PC-9 (cell line): ENCODE data around the gene LY6G5B. TPM values are rescaled to one million over a fixed set of nuclear protein-coding genes. Genes with fewer than 3 reads are reported as not detected.
"Not testable (repeated sequence)": the region's sequence is repeated elsewhere in the genome, so short reads cannot be mapped to it uniquely, and the experiment has no call there.

ENCODE experiments used
- BruUV-seq: library from RNA; stranded (reverse); fragments of 400-500 nt; replicated peaks from 2 replicates; lab custom pipeline; 2021; lab: Mats Ljungman, UMichigan
- CTCF ChIA-PET: fragments of 300-600 bp; sonication (Branson Sonifier 250); formaldehyde crosslinking; loops from one replicate; lab custom pipeline; 2022; ENCODE audit warnings: antibody characterized with exemption; lab: Charles Lee
- POLR2A ChIA-PET: fragments of 300-600 bp; sonication (Branson Sonifier 250); formaldehyde crosslinking; loops from one replicate; lab custom pipeline; 2022; ENCODE audit warnings: antibody characterized with exemption; ENCODE audit not compliant: unreplicated experiment; lab: Charles Lee
- DNase-seq, 2 experiments: peaks; one replicate each; pipeline versions ENCODE4 v3.0.0 to v3.0.0-alpha.2; 2015 to 2022; ENCODE audit warnings: mixed read lengths in 1 of 2
- H2AFZ ChIP-seq: fragments of 200-600 bp; sonication (generic); 2 replicates; pipeline ENCODE4 v1.8.1; 2017; ENCODE audit warnings: antibody characterized with exemption
- H3F3A ChIP-seq: fragments of 200-600 bp; sonication (generic); 2 replicates; pipeline ENCODE4 v1.8.1; 2017; ENCODE audit warnings: antibody characterized with exemption, mild to moderate bottlenecking, low read depth; ENCODE audit not compliant: insufficient read depth
- H3K27ac ChIP-seq: fragments of 200-600 bp; sonication (generic); 2 replicates; pipeline ENCODE4 v1.6.1; 2016; ENCODE audit warnings: mixed run types
- H3K27me3 ChIP-seq: fragments of 200-600 bp; sonication (generic); 2 replicates; pipeline ENCODE4 v1.6.1; 2016; ENCODE audit warnings: low read depth, mixed run types; ENCODE audit not compliant: insufficient read depth
- H3K36me3 ChIP-seq: fragments of 200-600 bp; sonication (generic); 2 replicates; pipeline ENCODE4 v1.6.1; 2016; ENCODE audit warnings: low read depth, mixed run types
- H3K4me1 ChIP-seq: fragments of 200-600 bp; sonication (generic); replicated peaks from 2 replicates; pipeline ENCODE4 v1.6.1; 2016; ENCODE audit warnings: mixed run types; ENCODE audit not compliant: insufficient read depth
- H3K4me2 ChIP-seq: fragments of 200-600 bp; sonication (generic); 2 replicates; pipeline ENCODE4 v1.6.1; 2017; ENCODE audit warnings: mixed run types
- H3K4me3 ChIP-seq: fragments of 200-600 bp; sonication (generic); 2 replicates; pipeline ENCODE4 v1.6.1; 2016; ENCODE audit warnings: mixed run types
- H3K79me2 ChIP-seq: fragments of 200-600 bp; sonication (generic); 2 replicates; pipeline ENCODE4 v1.6.1; 2017; ENCODE audit warnings: low read depth, mixed run types
- H3K9me2 ChIP-seq: fragments of 200-600 bp; sonication (generic); 2 replicates; pipeline ENCODE4 v1.8.1; 2017; ENCODE audit warnings: mild to moderate bottlenecking; ENCODE audit not compliant: insufficient read depth
- H3K9me3 ChIP-seq: fragments of 200-600 bp; sonication (generic); 2 replicates; pipeline ENCODE4 v1.8.1; 2016; ENCODE audit warnings: low read depth; ENCODE audit not compliant: insufficient read depth
- H4K20me1 ChIP-seq: fragments of 200-600 bp; sonication (generic); 2 replicates; pipeline ENCODE4 v1.8.1; 2017; ENCODE audit not compliant: insufficient read depth
- EZH2 ChIP-seq: fragments of 200-600 bp; sonication (generic); IDR thresholded peaks from 2 replicates; pipeline ENCODE4 v1.8.0; 2017; ENCODE audit warnings: antibody characterized with exemption, low read depth
- intact Hi-C: fragments of 100-400 bp; cut with micrococcal nuclease; formaldehyde crosslinking; loops from one replicate; pipeline ENCODE4 v1.10.0; 2022; ENCODE audit not compliant: unreplicated experiment
- total RNA-seq: library from RNA; stranded (reverse); gene quantifications from 2 replicates; pipeline ENCODE4 v1.2.3, GENCODE V29; 2021
- TF ChIP-seq, protein P1 (sequence below): fragments of 200-600 bp; sonication (generic); conservative IDR thresholded peaks from 2 replicates; pipeline ENCODE4 v1.6.1; 2017; ENCODE audit warnings: mixed run types, antibody characterized with exemption, mild to moderate bottlenecking, moderate library complexity

Gene LY6G5B
- total RNA-seq, 1 experiment from 2014 or later = 24.0 TPM

DNA sequence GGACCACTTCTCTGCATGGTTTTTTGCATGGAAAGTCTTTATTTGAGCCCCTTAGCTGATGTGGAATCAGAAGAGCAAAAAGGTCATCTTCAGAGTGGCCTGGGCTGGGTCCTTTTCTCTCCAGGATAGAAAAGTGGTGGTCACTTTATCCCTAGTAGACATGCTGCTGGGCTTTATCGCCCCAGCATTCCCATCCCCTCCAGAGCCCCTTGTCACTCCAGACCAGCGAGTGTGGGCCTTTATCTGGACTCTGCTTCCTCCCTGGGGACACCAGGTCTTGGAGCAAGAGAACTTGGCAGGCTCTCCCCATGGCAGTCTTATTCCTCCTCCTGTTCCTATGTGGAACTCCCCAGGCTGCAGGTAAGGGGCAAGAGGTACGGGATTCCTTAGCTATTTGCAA lies 36.8 kb downstream of the LY6G5B start, which contains the start of gene LY6G6F:
TSS of gene LY6G6F (plus strand) at position 268 of the 400 bp plus-strand sequence. CDS start at position 309, 41 bp downstream.
- H3K27me3 ChIP-seq = no peaks in the 10 kb centered on the region
- ChIA-PET POLR2A (interaction anchor here (0.6 kb wide), 1 partner anchor 14 kb away, joined by 3 read pairs; no protein-coding TSS in a partner anchor), CTCF (interaction anchor here (0.6 kb wide), 1 partner anchor 29 kb away, joined by 5 read pairs; no protein-coding TSS in a partner anchor)
- no peaks in the 10 kb centered on the region for H4K20me1 ChIP-seq
- BruUV-seq = no TSS peak
- intact Hi-C loops = no loop called here
- no peak within 1 kb of the TSS for H3K27ac ChIP-seq
- H3F3A ChIP-seq = no peaks in the 10 kb centered on the region
- H3K4me3 ChIP-seq = no peak within 1 kb of the TSS
- H3K36me3 ChIP-seq = no peaks in the 10 kb centered on the region
- H3K4me2 ChIP-seq = no peak within 1 kb of the TSS
- DNase-seq = no peak
- H3K9me2 ChIP-seq = no peaks in the 10 kb centered on the region
- no peak for TF ChIP-seq EZH2
- TF ChIP-seq, protein P1, sequence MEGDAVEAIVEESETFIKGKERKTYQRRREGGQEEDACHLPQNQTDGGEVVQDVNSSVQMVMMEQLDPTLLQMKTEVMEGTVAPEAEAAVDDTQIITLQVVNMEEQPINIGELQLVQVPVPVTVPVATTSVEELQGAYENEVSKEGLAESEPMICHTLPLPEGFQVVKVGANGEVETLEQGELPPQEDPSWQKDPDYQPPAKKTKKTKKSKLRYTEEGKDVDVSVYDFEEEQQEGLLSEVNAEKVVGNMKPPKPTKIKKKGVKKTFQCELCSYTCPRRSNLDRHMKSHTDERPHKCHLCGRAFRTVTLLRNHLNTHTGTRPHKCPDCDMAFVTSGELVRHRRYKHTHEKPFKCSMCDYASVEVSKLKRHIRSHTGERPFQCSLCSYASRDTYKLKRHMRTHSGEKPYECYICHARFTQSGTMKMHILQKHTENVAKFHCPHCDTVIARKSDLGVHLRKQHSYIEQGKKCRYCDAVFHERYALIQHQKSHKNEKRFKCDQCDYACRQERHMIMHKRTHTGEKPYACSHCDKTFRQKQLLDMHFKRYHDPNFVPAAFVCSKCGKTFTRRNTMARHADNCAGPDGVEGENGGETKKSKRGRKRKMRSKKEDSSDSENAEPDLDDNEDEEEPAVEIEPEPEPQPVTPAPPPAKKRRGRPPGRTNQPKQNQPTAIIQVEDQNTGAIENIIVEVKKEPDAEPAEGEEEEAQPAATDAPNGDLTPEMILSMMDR = no peak
- no peaks in the 10 kb centered on the region for H3K9me3 ChIP-seq
- peaks cover 11% of the 10 kb centered on the region for H3K79me2 ChIP-seq
- no peak within 1 kb of the TSS; the same call in 1 of the 2 replicates for H2AFZ ChIP-seq
- peaks cover 12% of the 10 kb centered on the region for H3K4me1 ChIP-seq

DNA sequence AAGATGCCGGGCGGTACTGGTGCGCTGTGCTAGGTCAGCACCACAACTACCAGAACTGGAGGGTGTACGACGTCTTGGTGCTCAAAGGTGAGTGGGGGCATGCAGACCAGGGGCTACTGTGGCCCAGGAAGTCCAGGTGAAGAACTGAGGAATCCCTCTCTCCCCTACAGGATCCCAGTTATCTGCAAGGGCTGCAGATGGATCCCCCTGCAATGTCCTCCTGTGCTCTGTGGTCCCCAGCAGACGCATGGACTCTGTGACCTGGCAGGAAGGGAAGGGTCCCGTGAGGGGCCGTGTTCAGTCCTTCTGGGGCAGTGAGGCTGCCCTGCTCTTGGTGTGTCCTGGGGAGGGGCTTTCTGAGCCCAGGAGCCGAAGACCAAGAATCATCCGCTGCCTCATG lies 37.9 kb downstream of the LY6G5B start:
- Histone ChIP-seq H3K4me1 (peaks cover 6% of the 10 kb centered on the region; the same call in 1 of the 2 replicates), H3K27ac (no peak overlapping the region), H3K9me3 (no peaks in the 10 kb centered on the region), H3F3A (no peaks in the 10 kb centered on the region), H3K9me2 (no peaks in the 10 kb centered on the region), H2AFZ (no peak overlapping the region), H4K20me1 (no peaks in the 10 kb centered on the region), H3K4me2 (no peak overlapping the region), H3K79me2 (peaks cover under 1% of the 10 kb centered on the region; the same call in 1 of the 2 replicates), H3K27me3 (no peaks in the 10 kb centered on the region), H3K4me3 (no peak overlapping the region), H3K36me3 (no peaks in the 10 kb centered on the region)
- CTCF ChIA-PET = no interaction called here
- TF ChIP-seq EZH2 = no peak
- TF ChIP-seq, protein P1 = no peak
- POLR2A ChIA-PET = no interaction called here
- DNase-seq = no peak
- intact Hi-C loops = no loop called here
- BruUV-seq = no TSS peak

DNA sequence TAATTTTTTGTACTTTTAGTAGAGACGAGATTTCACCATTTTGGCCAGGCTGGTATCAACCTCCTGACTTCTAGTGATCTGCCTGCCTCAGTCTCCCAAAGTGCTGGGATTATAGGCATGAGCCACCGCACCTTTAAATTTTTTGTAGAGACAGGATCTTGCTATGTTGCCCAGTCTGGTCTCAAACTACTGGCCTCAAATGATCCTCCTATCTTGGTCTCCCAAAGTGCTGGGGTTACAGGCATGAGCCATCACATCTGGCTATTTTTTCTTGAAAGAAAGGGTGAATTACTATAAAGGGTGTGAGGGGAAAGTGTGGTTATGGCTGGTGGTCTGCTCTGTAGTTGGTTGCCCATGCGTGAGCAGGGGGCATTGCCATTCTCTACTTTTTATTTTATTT lies 38.4 kb downstream of the LY6G5B start:
- POLR2A ChIA-PET = no interaction called here

GRCh38 chr6:31709157-31709556 lies 39.4 kb downstream of the LY6G5B start:
- H3K79me2 ChIP-seq, H3K4me1 ChIP-seq, H3K4me2 ChIP-seq, H3K9me2 ChIP-seq, H3K27ac ChIP-seq, H3K4me3 ChIP-seq, H2AFZ ChIP-seq, H4K20me1 ChIP-seq, H3F3A ChIP-seq, CTCF ChIA-PET, H3K27me3 ChIP-seq, intact Hi-C loops, H3K9me3 ChIP-seq, DNase-seq, POLR2A ChIA-PET, H3K36me3 ChIP-seq, BruUV-seq: not testable (repeated sequence)

More for the DNA sequence above, 38.4 kb downstream of the LY6G5B start:
- intact Hi-C loops = no loop called here
- TF ChIP-seq, protein P1 = no peak
- no peak for TF ChIP-seq EZH2
- H2AFZ ChIP-seq = no peak overlapping the region
- H3K79me2 ChIP-seq = no peaks in the 10 kb centered on the region
- no peaks in the 10 kb centered on the region for H4K20me1 ChIP-seq
- no peak for DNase-seq
- no peak overlapping the region for H3K4me2 ChIP-seq
- H3K4me1 ChIP-seq = peaks cover 6% of the 10 kb centered on the region; the same call in 1 of the 2 replicates
- H3K27me3 ChIP-seq = no peaks in the 10 kb centered on the region
- no peaks in the 10 kb centered on the region for H3K36me3 ChIP-seq
- H3F3A ChIP-seq = no peaks in the 10 kb centered on the region
- no peaks in the 10 kb centered on the region for H3K9me2 ChIP-seq
- no peaks in the 10 kb centered on the region for H3K9me3 ChIP-seq
- BruUV-seq = no TSS peak
- CTCF ChIA-PET = no interaction called here
- no peak overlapping the region for H3K27ac ChIP-seq
- H3K4me3 ChIP-seq = no peak overlapping the region
